K562 (cell line): ENCODE data around the gene ATG13. TPM values are rescaled to one million over a fixed set of nuclear protein-coding genes. Genes with fewer than 3 reads are reported as not detected.

Experiments
- ATAC-seq: fragments of 200-7000 bp; cut with Tn5 transposase; 3 replicates; pipeline ENCODE4 v1.9.1; 2020; ENCODE audit warnings: moderate library complexity
- BruUV-seq: library from RNA; stranded (reverse); fragments of 400-500 nt; replicated peaks from 2 replicates; lab custom pipeline; 2021; lab: Mats Ljungman, UMichigan
- CTCF ChIA-PET: fragments of 300-600 bp; formaldehyde crosslinking; extraction: SDS; loops from one replicate; lab custom pipeline; 2021; ENCODE audit warnings: low intra/inter-chr PET ratio; lab: Yijun Ruan, JAX
- POLR2A ChIA-PET: fragments of 300-600, 350-650 bp; sonication (Branson Sonifier 250); formaldehyde crosslinking; extraction: SDS; loops from one replicate; lab custom pipeline; 2021; ENCODE audit warnings: antibody characterized with exemption, inconsistent platforms; lab: Yijun Ruan, JAX
- DNase-seq, 4 experiments: peaks; one replicate each; pipeline versions ENCODE4 v3.0.0 to v3.0.0-alpha.2; 2011 to 2018; ENCODE audit warnings: low spot score in 3 of 4, mixed read lengths in 3 of 4; ENCODE audit errors: extremely low read depth in 1 of 4
- FAIRE-seq: peaks from 2 replicates; lab custom pipeline; 2011; peaks lifted over from hg19 to GRCh38; lab: Jason Lieb, UNC
- H2AFZ ChIP-seq: 2 replicates; pipeline ENCODE4 v1.6.0; 2011; ENCODE audit warnings: low read depth, low read length, control low read depth, inconsistent platforms
- H3K27ac ChIP-seq: fragments of 200-600 bp; 3 replicates; pipeline ENCODE4 v1.8.0; 2011; ENCODE audit warnings: low read depth, mild to moderate bottlenecking, control low read depth, inconsistent platforms, low read length, moderate library complexity, mixed read lengths; ENCODE audit errors: extremely low read depth
- H3K27me3 ChIP-seq, 2 experiments: fragments of 300-600 bp in 1 of 2; 2 replicates in 1 of 2; 3 replicates in 1 of 2; pipeline versions ENCODE4 v1.6.0 to v1.8.0; 2011; ENCODE audit warnings: inconsistent platforms in 2 of 2, low read length in 2 of 2, mild to moderate bottlenecking in 1 of 2, mixed read lengths in 1 of 2, moderate library complexity in 1 of 2; ENCODE audit not compliant: control insufficient read depth in 2 of 2, insufficient read depth in 2 of 2
- H3K36me3 ChIP-seq: fragments of 300-600 bp; 3 replicates; pipeline ENCODE4 v1.8.0; 2011; ENCODE audit warnings: mild to moderate bottlenecking, low read length, inconsistent platforms; ENCODE audit not compliant: control insufficient read depth, insufficient read depth
- H3K4me1 ChIP-seq, 2 experiments: fragments of 200-600 bp in 1 of 2; replicated peaks in 1 of 2; 2 replicates in 1 of 2; 3 replicates in 1 of 2; pipeline versions ENCODE4 v1.5.1 to v1.8.0; 2011; ENCODE audit warnings: inconsistent platforms in 2 of 2, low read length in 2 of 2, mild to moderate bottlenecking in 1 of 2, mixed read lengths in 1 of 2, moderate library complexity in 1 of 2; ENCODE audit not compliant: control insufficient read depth in 2 of 2, insufficient read depth in 2 of 2
- H3K4me2 ChIP-seq: 2 replicates; pipeline ENCODE4 v1.6.1; 2011; ENCODE audit warnings: low read length, control low read depth, inconsistent platforms, mixed read lengths; ENCODE audit not compliant: insufficient read depth
- H3K4me3 ChIP-seq: fragments of 200-600 bp; sonication (generic), shearing (Covaris generic); 2 replicates; pipeline ENCODE4 v1.5.1; 2016; ENCODE audit warnings: control low read depth, inconsistent platforms
- H3K79me2 ChIP-seq: fragments of 200-600 bp; 3 replicates; pipeline ENCODE4 v1.8.0; 2011; ENCODE audit warnings: low read length, inconsistent platforms; ENCODE audit not compliant: control insufficient read depth, insufficient read depth
- H3K9ac ChIP-seq, 2 experiments: 2 replicates each; pipeline versions ENCODE4 v1.6.0 to v1.6.1; 2011; ENCODE audit warnings: low read depth in 2 of 2, low read length in 2 of 2, control low read depth in 1 of 2, inconsistent platforms in 1 of 2, mild to moderate bottlenecking in 1 of 2, mixed read lengths in 1 of 2; ENCODE audit not compliant: insufficient read depth in 1 of 2
- H3K9me1 ChIP-seq: one replicate; pipeline ENCODE4 v1.6.0; 2011; ENCODE audit warnings: inconsistent platforms, mild to moderate bottlenecking, low read length, moderate library complexity; ENCODE audit not compliant: control insufficient read depth, insufficient read depth
- H3K9me3 ChIP-seq: replicated peaks from 2 replicates; pipeline ENCODE4 v1.5.1; 2011; ENCODE audit warnings: low read depth, low read length, inconsistent platforms; ENCODE audit not compliant: control insufficient read depth, insufficient read depth
- H4K20me1 ChIP-seq: replicated peaks from 2 replicates; pipeline ENCODE4 v1.6.1; 2011; ENCODE audit warnings: low read length, inconsistent platforms, mixed read lengths; ENCODE audit not compliant: control insufficient read depth, insufficient read depth
- ADNP ChIP-seq: fragments of 200-800 bp; sonication (Bioruptor generic); IDR thresholded peaks from 2 replicates; pipeline ENCODE4 v1.6.1; 2016; ENCODE audit warnings: missing genetic modification characterization, missing compliant biosample characterization
- BCOR ChIP-seq: fragments of 450-650 bp; IDR thresholded peaks from 2 replicates; pipeline ENCODE4 v1.6.1; 2016
- EGR1 ChIP-seq: fragments of 450-650 bp; conservative IDR thresholded peaks from 2 replicates; pipeline ENCODE4 v1.6.1; 2017; ENCODE audit warnings: mild to moderate bottlenecking
- ESRRA ChIP-seq: fragments of 450-650 bp; IDR thresholded peaks from 2 replicates; pipeline ENCODE4 v1.6.1; 2014; ENCODE audit warnings: low read depth, mild to moderate bottlenecking, moderate library complexity, borderline replicate concordance
- HDAC2 ChIP-seq: fragments of 450-650 bp; IDR thresholded peaks from 2 replicates; pipeline ENCODE4 v1.6.1; 2016; ENCODE audit warnings: mild to moderate bottlenecking
- KDM1A ChIP-seq, 2 experiments: fragments of 450-650 bp; IDR thresholded peaks; 2 replicates each; pipeline ENCODE4 v1.6.1; 2016; ENCODE audit warnings: mild to moderate bottlenecking in 2 of 2
- KLF13 ChIP-seq: fragments of 450-650 bp; IDR thresholded peaks from 2 replicates; pipeline ENCODE4 v1.6.1; 2016; ENCODE audit warnings: missing genetic modification characterization, low read depth, mild to moderate bottlenecking, missing compliant biosample characterization, moderate library complexity, borderline replicate concordance
- NONO ChIP-seq, 2 experiments: fragments of 200-400 bp in 1 of 2; fragments of 450-650 bp in 1 of 2; formaldehyde crosslinking in 1 of 2; IDR thresholded peaks; 2 replicates each; pipeline ENCODE4 v1.6.1; 2017; ENCODE audit warnings: low read depth in 2 of 2, mild to moderate bottlenecking in 2 of 2, moderate library complexity in 2 of 2, low read length in 1 of 2
- POLR2AphosphoS2 ChIP-seq: IDR thresholded peaks from 2 replicates; pipeline ENCODE4 v1.6.1; 2012; ENCODE audit warnings: low read length, improper control_type of control experiment
- RBM25 ChIP-seq: fragments of 200-400 bp; formaldehyde crosslinking; IDR thresholded peaks from 2 replicates; pipeline ENCODE4 v1.6.1; 2018; ENCODE audit warnings: low read length, low read depth, moderate library complexity; ENCODE audit not compliant: severe bottlenecking
- RCOR1 ChIP-seq, 2 experiments: IDR thresholded peaks; 2 replicates each; pipeline ENCODE4 v1.6.1; 2012; ENCODE audit warnings: low read depth in 2 of 2, low read length in 2 of 2, borderline replicate concordance in 1 of 2, improper control_type of control experiment in 1 of 2
- SAP30 ChIP-seq: fragments of 200-600 bp; sonication (generic); IDR thresholded peaks from 2 replicates; pipeline ENCODE4 v1.6.1; 2012; ENCODE audit warnings: borderline replicate concordance, low read depth, mild to moderate bottlenecking, moderate library complexity, low read length, control low read depth, inconsistent platforms; ENCODE audit not compliant: insufficient read depth, poor library complexity, severe bottlenecking
- STAT5A ChIP-seq: IDR thresholded peaks from 2 replicates; pipeline ENCODE4 v1.6.1; 2012; ENCODE audit warnings: low read length, inconsistent platforms, borderline replicate concordance
- TCFL5 ChIP-seq: fragments of 250-450 bp; sonication (Bioruptor Pico); conservative IDR thresholded peaks from 2 replicates; pipeline ENCODE4 v1.6.1; 2021; ENCODE audit warnings: mild to moderate bottlenecking, moderate library complexity, matching md5 sums
- THAP7 ChIP-seq: fragments of 250-450 bp; sonication (Bioruptor Pico); IDR thresholded peaks from 2 replicates; pipeline ENCODE4 v1.5.0; 2021
- THRAP3 ChIP-seq: fragments of 450-650 bp; IDR thresholded peaks from 2 replicates; pipeline ENCODE4 v1.6.1; 2016; ENCODE audit warnings: mild to moderate bottlenecking, inconsistent platforms, borderline replicate concordance
- ZFP36 ChIP-seq: fragments of 150-350 bp; IDR thresholded peaks from 2 replicates; pipeline ENCODE4 v1.6.1; 2018; ENCODE audit warnings: low read length, low read depth; ENCODE audit not compliant: partially characterized antibody
- ZNF143 ChIP-seq: sonication (generic); formaldehyde crosslinking; IDR thresholded peaks from 2 replicates; pipeline ENCODE4 v1.9.0; 2022; ENCODE audit warnings: mild to moderate bottlenecking, missing genetic modification reagents
- ZNF197 ChIP-seq: fragments of 200-800 bp; sonication (Bioruptor generic); IDR thresholded peaks from 2 replicates; pipeline ENCODE4 v1.6.1; 2016; ENCODE audit warnings: low read depth, missing genetic modification characterization, missing compliant biosample characterization
- ZNF77 ChIP-seq: fragments of 250-450 bp; sonication (Bioruptor Pico); IDR thresholded peaks from 2 replicates; pipeline ENCODE4 v1.5.0; 2020
- WGBS: fragments of 100-300 bp; shearing (Covaris generic); methylation state at CpG from one replicate; pipeline ENCODE4 v1.1.6; 2016; ENCODE audit warnings: low coverage, mixed read lengths; ENCODE audit not compliant: insufficient coverage; ENCODE audit errors: missing lambda C conversion rate; 5-methylcytosine and 5-hydroxymethylcytosine counted together
- in situ Hi-C: fragments of 300-500 bp; cut with MboI; formaldehyde crosslinking; loops from 4 replicates; pipeline ENCODE4 v1.15.0; 2018; ENCODE audit warnings: inconsistent platforms, mixed read lengths
- intact Hi-C: fragments of 100-400 bp; cut with micrococcal nuclease; formaldehyde crosslinking; loops from 2 replicates; pipeline ENCODE4 v1.14.2; 2022
- polyA plus RNA-seq, 8 experiments: library from polyadenylated mRNA; depleted of rRNA in 4 of 8; stranded (reverse) in 5 of 8; unstranded in 3 of 8; fragments of >200 nt; fragmentation: Nextera tagmentation in 2 of 8; fragmentation: Illumina TruSeq in 1 of 8; extraction: Ambion mirVana in 2 of 8; extraction: Trizol in 1 of 8; gene quantifications; 2 replicates each; pipeline versions ENCODE4 v1.2.1 to v1.2.3, GENCODE V29; 2011 to 2014; ENCODE audit warnings: inconsistent platforms in 1 of 8, missing spikeins in 1 of 8
- total RNA-seq, 7 experiments: library from RNA; depleted of rRNA in 6 of 7; stranded (reverse); fragments of >200 nt in 6 of 7; fragmentation: Illumina TruSeq in 2 of 7; extraction: Trizol in 2 of 7; gene quantifications; 2 replicates each; pipeline versions ENCODE4 v1.2.1 to v1.2.3, GENCODE V29; 2011 to 2021; ENCODE audit warnings: low replicate concordance in 1 of 7
- TF ChIP-seq, protein P1 (sequence below): IDR thresholded peaks from 2 replicates; pipeline ENCODE4 v1.6.1; 2014; ENCODE audit warnings: antibody characterized with exemption

Gene ATG13
- total and polyA plus RNA-seq, 9 of the 15 experiments (the other 6 are each of a cell fraction or from before 2014, with no cell fraction given) = 13.1 to 61.5 (median 36.5) TPM

DNA sequence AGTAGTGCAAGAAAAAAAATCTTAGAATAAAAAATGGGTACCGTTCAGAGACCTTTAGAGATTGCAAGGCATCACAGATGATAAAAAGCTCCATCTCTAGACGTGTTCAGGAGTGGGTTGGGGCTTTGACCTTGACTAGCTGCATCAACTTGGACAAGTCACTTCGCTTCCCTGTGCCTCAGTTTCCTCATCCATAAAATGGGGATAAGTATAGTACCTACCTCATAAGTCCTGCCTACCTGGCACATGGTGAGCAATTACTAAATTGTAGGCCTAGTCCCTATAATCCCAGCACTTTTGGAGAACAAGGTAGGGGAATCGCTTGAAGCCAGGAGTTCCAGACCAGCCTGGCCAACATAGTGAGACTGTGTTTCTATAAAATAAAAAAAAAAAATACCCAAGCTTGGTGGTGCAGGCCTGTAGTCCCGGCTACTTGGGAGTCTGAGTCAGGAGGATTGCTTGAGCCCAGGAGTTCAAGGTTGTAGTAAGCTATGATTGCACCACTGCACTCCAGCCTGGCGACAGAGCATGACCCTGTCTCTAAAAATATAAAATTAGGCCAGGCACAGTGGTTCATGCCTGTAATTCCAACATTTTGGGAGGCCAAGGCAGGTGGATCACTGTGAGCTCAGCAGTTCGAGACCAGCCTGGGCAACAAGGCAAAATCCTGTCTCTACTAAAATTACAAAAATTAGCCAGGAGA, 95.7 kb downstream of the ATG13 start:
- no peak overlapping the region for H3K9ac ChIP-seq
- FAIRE-seq = no peak
- H3K79me2 ChIP-seq = no peaks in the 10 kb centered on the region
- H3K27ac ChIP-seq = no peak overlapping the region
- intact Hi-C loops = no loop called here
- TF ChIP-seq HDAC2 = 0 out of 2 replicates have a peak, but pooled peaks have one; percentile 18
- no peak for TF ChIP-seq EGR1
- TF ChIP-seq SAP30 = no peak
- peak; percentile 78 for TF ChIP-seq BCOR
- peak; percentile 84 for TF ChIP-seq RBM25
- TF ChIP-seq THAP7 = no peak
- TF ChIP-seq KDM1A (IDR thresholded peaks at IDR 0.05) = peak in 1 of 2 experiments; percentile 55; a peak in 2 of 4 replicates
- no peak for TF ChIP-seq ZNF197
- TF ChIP-seq THRAP3 = no peak
- TF ChIP-seq ESRRA = no peak
- TF ChIP-seq POLR2AphosphoS2 = no peak
- TF ChIP-seq STAT5A = no peak
- TF ChIP-seq TCFL5 (CRISPR knock-in tag) = no peak
- TF ChIP-seq, protein P1, sequence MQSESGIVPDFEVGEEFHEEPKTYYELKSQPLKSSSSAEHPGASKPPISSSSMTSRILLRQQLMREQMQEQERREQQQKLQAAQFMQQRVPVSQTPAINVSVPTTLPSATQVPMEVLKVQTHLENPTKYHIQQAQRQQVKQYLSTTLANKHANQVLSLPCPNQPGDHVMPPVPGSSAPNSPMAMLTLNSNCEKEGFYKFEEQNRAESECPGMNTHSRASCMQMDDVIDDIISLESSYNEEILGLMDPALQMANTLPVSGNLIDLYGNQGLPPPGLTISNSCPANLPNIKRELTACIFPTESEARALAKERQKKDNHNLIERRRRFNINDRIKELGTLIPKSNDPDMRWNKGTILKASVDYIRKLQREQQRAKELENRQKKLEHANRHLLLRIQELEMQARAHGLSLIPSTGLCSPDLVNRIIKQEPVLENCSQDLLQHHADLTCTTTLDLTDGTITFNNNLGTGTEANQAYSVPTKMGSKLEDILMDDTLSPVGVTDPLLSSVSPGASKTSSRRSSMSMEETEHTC = no peak
- no peak for TF ChIP-seq ZFP36
- TF ChIP-seq ADNP = peak; percentile 57; the same call in 1 of the 2 replicates
- TF ChIP-seq ZNF77 (CRISPR knock-in tag) = no peak
- TF ChIP-seq NONO (IDR thresholded peaks at IDR 0.05; ENCODE audit: low read depth in 2 of 2, low read length in 1 of 2) = no peak
- TF ChIP-seq KLF13 (tag) = no peak
- no peak for TF ChIP-seq ZNF143 (CRISPR knock-in tag)
- 0 out of 4 replicates have a peak, but pooled peaks of 1 of the 2 experiments have one; percentile 4 for TF ChIP-seq RCOR1 (IDR thresholded peaks at IDR 0.05; ENCODE audit: borderline replicate concordance in 1 of 2, low read depth in 2 of 2, low read length in 2 of 2)
- peaks cover 1% of the 10 kb centered on the region in 2 experiments; a peak in 2 of 5 replicates for H3K4me1 ChIP-seq
- ATAC-seq = no peak
- 55% methylated on average over 7 of the region's 7 CpGs for WGBS
- ChIA-PET CTCF (no interaction called here), POLR2A (interaction anchor here (1.3 to 1.9 kb wide), 2 partner anchors 10 to 12 kb away, joined by 3 to 7 read pairs; partner anchors contain the start of genes ARHGAP1 and ZNF408)
- no peak overlapping the region for H2AFZ ChIP-seq
- no peaks in the 10 kb centered on the region for H3K9me3 ChIP-seq
- H4K20me1 ChIP-seq = no peaks in the 10 kb centered on the region
- no peaks in the 10 kb centered on the region for H3K9me1 ChIP-seq
- in situ Hi-C loops = no loop called here
- no peak overlapping the region for H3K4me2 ChIP-seq
- no peaks in the 10 kb centered on the region for H3K36me3 ChIP-seq
- no peaks in the 10 kb centered on the region for H3K27me3 ChIP-seq
- no TSS peak for BruUV-seq
- DNase-seq = no peak
- no peak overlapping the region for H3K4me3 ChIP-seq
